ENCODE results near the gene FARS2.

FARS2 gene

GRCh38 chr6:5463690-5464089 is 202.4 kb downstream of the FARS2 start:
- Histone ChIP-seq H3K27me3 (no peaks in the 10 kb centered on the region), H3K9me3 (no peaks in the 10 kb centered on the region), H3K4me1 (ENCODE audit: control insufficient read depth in 1 of 2, insufficient read depth in 1 of 2, low read depth in 1 of 2, low read length in 1 of 2) (no peaks in the 10 kb centered on the region), H3K4me3 (ENCODE audit: low read depth in 1 of 2, low read length in 1 of 2) (no peak overlapping the region), H3K27ac (no peak overlapping the region), H3K36me3 (no peaks in the 10 kb centered on the region)
- TF ChIP-seq CTCF (IDR thresholded peaks at IDR 0.05), result no peak

- Histone ChIP-seq H3K36me3 (no peaks in the 10 kb centered on the region), H3K4me1 (ENCODE audit: control insufficient read depth in 1 of 2, insufficient read depth in 1 of 2, low read depth in 1 of 2, low read length in 1 of 2) (no peaks in the 10 kb centered on the region), H3K9me3 (no peaks in the 10 kb centered on the region), H3K27me3 (no peaks in the 10 kb centered on the region), H3K27ac (no peak overlapping the region), H3K4me3 (ENCODE audit: low read depth in 1 of 2, low read length in 1 of 2) (no peak overlapping the region)
- no peak for TF ChIP-seq CTCF (IDR thresholded peaks at IDR 0.05)
These were observed 203.0 kb downstream of the FARS2 start for GRCh38 chr6:5464099-5464885.

GRCh38 chr6:5466281-5467136 is 205.2 kb downstream of the FARS2 start:
- no peak for TF ChIP-seq CTCF (IDR thresholded peaks at IDR 0.05)
- no peak overlapping the region for H3K4me3 ChIP-seq (ENCODE audit: low read depth in 1 of 2, low read length in 1 of 2)
- no peaks in the 10 kb centered on the region for H3K27me3 ChIP-seq
- H3K9me3 ChIP-seq, result no peaks in the 10 kb centered on the region
- no peak overlapping the region for H3K27ac ChIP-seq
- H3K36me3 ChIP-seq, result no peaks in the 10 kb centered on the region
- no peaks in the 10 kb centered on the region for H3K4me1 ChIP-seq (ENCODE audit: control insufficient read depth in 1 of 2, insufficient read depth in 1 of 2, low read depth in 1 of 2, low read length in 1 of 2)

GRCh38 chr6:5468586-5468985 is 207.3 kb downstream of the FARS2 start:
- no peaks in the 10 kb centered on the region for H3K36me3 ChIP-seq
- TF ChIP-seq CTCF (IDR thresholded peaks at IDR 0.05), result no peak
- H3K9me3 ChIP-seq, result no peaks in the 10 kb centered on the region
- H3K27ac ChIP-seq, result no peak overlapping the region
- H3K27me3 ChIP-seq, result no peaks in the 10 kb centered on the region
- no peaks in the 10 kb centered on the region for H3K4me1 ChIP-seq (ENCODE audit: control insufficient read depth in 1 of 2, insufficient read depth in 1 of 2, low read depth in 1 of 2, low read length in 1 of 2)
- H3K4me3 ChIP-seq (ENCODE audit: low read depth in 1 of 2, low read length in 1 of 2), result no peak overlapping the region

- TF ChIP-seq CTCF (IDR thresholded peaks at IDR 0.05), result no peak
- H3K27ac ChIP-seq, result no peak overlapping the region
- H3K9me3 ChIP-seq, result no peaks in the 10 kb centered on the region
- H3K27me3 ChIP-seq, result no peaks in the 10 kb centered on the region
- H3K36me3 ChIP-seq, result no peaks in the 10 kb centered on the region
- no peak overlapping the region for H3K4me3 ChIP-seq (ENCODE audit: low read depth in 1 of 2, low read length in 1 of 2)
- H3K4me1 ChIP-seq (ENCODE audit: control insufficient read depth in 1 of 2, insufficient read depth in 1 of 2, low read depth in 1 of 2, low read length in 1 of 2), result no peaks in the 10 kb centered on the region
These were observed 208.0 kb downstream of the FARS2 start for GRCh38 chr6:5469101-5469846.

All from neutrophil (primary cell).